BLaER1 (cell line): ENCODE results near the gene STAT6.

Experiments used
- H3K27ac ChIP-seq: shearing (Covaris generic); formaldehyde crosslinking; 2 replicates; pipeline ENCODE4 v1.8.1; 2022
- H3K27me3 ChIP-seq: shearing (Covaris generic); formaldehyde crosslinking; 2 replicates; pipeline ENCODE4 v1.8.1; 2022
- H3K36me3 ChIP-seq: shearing (Covaris generic); formaldehyde crosslinking; 2 replicates; pipeline ENCODE4 v1.8.1; 2022
- H3K4me1 ChIP-seq: shearing (Covaris generic); formaldehyde crosslinking; 2 replicates; pipeline ENCODE4 v1.8.1; 2022
- H3K4me2 ChIP-seq: shearing (Covaris generic); formaldehyde crosslinking; 2 replicates; pipeline ENCODE4 v1.8.1; 2022
- H3K4me3 ChIP-seq: shearing (Covaris generic); formaldehyde crosslinking; 2 replicates; pipeline ENCODE4 v1.8.1; 2022
- H3K9ac ChIP-seq: shearing (Covaris generic); formaldehyde crosslinking; 2 replicates; pipeline ENCODE4 v1.8.1; 2022
- H3K9me3 ChIP-seq: shearing (Covaris generic); formaldehyde crosslinking; 2 replicates; pipeline ENCODE4 v1.8.1; 2022
- H4K20me1 ChIP-seq: shearing (Covaris generic); formaldehyde crosslinking; 2 replicates; pipeline ENCODE4 v1.8.1; 2022
- Cebpa-rat ChIP-seq: shearing (Covaris generic); IDR thresholded peaks from 2 replicates; pipeline ENCODE4 v1.8.1; 2022

STAT6 gene

DNA sequence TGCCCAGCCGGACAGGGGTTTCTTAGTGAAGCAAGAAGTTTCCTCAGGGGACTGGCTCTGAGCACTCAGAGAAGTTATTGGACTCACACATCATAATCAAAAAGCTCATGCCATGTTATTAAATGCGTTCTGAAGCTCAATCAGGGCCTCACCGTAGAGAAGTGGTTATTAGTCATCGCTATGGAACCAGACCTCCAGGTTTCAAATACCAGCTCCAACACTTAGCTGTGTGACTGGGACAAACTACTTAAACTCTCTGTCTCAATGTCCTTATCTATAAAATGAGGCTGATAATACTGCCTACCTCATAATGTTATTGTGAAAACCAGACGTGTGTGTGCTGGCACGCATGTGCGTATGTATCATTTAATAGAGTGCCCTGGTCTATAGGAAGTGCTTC is 7.3 kb downstream of the STAT6 start:
- H3K4me3 ChIP-seq: no peak overlapping the region
- peaks cover 37% of the 10 kb centered on the region for H3K4me1 ChIP-seq
- no peak for TF ChIP-seq Cebpa-rat
- H3K9me3 ChIP-seq: no peaks in the 10 kb centered on the region
- H3K9ac ChIP-seq: no peak overlapping the region
- no peak overlapping the region for H3K4me2 ChIP-seq
- peaks cover 47% of the 10 kb centered on the region for H4K20me1 ChIP-seq
- H3K27ac ChIP-seq: no peak overlapping the region
- no peaks in the 10 kb centered on the region for H3K27me3 ChIP-seq
- H3K36me3 ChIP-seq: peaks cover 92% of the 10 kb centered on the region

DNA sequence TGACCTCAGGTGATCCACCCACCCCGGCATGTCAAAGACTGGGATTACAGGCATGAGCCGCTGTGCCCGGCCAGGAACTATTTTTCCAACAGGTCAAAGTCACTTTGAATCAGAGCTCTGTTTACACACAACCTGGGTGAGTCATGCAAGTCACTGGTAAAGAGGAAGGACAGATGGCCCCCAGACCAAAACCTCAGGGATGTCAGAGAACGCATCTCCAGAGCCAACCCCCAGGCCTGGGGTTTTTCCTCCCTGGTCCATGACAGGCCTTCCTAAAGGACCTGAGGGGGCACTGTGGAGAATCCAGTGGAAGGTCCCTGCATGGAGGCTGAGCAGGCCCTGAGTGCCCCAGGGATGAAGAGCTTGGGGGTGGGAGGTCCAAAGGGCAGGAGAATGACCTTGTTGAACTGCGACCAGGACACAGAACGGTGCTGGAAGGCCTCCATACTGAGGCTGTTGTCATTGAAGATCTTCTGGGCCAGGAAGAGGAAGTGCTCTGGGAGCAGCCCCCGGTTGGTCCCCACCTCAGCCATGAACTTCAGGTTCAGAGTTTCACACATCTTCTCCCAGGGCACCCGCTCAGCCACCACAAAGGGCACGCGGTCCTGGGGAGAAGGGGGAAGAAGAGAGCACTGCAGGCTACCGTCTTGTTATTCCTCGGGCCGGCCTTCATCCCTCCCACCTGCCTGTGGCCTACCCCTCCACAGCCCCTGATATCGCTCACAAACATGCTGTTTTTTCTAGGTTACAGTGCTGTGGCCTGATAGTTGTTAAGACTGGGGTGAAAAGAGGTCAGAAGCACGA is 9.1 kb downstream of the STAT6 start:
- H3K27me3 ChIP-seq: no peaks in the 10 kb centered on the region
- no peaks in the 10 kb centered on the region for H3K9me3 ChIP-seq
- H3K36me3 ChIP-seq: peaks cover 92% of the 10 kb centered on the region
- peak overlapping the region; percentile 24; the same call in 1 of the 2 replicates for H3K27ac ChIP-seq
- H3K4me2 ChIP-seq: no peak overlapping the region
- H3K4me1 ChIP-seq: peaks cover 41% of the 10 kb centered on the region
- peaks cover 29% of the 10 kb centered on the region for H4K20me1 ChIP-seq
- no peak overlapping the region for H3K9ac ChIP-seq
- TF ChIP-seq Cebpa-rat: no peak
- H3K4me3 ChIP-seq: no peak overlapping the region

DNA sequence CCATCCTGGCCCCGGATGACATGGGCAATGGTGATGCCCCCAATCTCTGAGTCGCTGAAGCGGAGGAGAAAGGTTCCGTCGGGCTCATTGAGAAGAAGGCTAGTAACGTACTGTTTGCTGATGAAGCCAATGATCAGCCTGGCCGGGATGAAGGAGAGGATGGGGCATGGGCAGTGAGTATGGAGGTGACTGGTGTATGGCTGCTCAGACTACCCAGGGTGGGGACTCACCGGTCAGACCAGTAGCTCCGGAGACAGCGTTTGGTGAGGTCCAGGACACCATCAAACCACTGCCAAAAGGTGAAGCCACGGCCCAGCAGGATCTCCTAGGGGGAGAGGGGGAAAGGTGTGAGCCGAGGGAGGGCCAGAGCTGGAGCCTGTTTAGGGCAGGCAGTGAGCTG is 11.4 kb downstream of the STAT6 start:
- no peak overlapping the region for H3K9ac ChIP-seq

DNA sequence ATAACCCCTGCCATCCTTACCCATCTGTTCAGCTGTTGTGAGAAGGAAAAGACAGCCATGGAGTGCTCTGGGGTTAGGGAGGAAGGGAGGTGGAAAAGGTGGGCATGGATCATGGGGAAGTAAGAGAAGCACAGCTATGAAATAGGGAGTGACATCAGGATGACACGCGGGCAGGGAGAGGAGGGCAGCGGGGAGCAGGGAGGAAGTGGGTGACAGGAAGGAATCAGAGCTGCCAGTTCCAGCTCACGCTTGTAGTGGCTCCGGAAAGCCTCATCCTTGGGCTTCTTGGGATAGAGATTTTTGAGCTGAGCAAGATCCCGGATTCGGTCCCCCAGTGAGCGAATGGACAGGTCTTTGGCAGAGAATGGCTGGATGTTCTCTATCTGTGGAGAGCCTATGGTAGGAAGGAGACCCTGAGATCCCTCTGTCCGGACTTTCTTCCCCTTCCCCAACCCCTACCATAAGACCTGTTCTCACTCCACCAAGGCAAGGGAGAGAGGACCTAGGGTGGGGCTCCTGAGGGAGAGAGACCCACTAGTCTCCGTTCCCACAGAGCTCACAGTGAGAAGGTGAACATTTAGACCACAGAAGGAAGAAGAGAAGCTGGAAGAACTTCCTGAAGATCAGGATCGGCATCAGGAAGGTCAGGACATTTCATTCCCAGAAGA is 12.0 kb downstream of the STAT6 start:
- no peak for TF ChIP-seq Cebpa-rat
- peak overlapping the region; percentile 32 for H3K9ac ChIP-seq
- H3K9me3 ChIP-seq: no peaks in the 10 kb centered on the region
- peak overlapping the region; percentile 59 for H3K4me2 ChIP-seq
- H3K4me1 ChIP-seq: peaks cover 66% of the 10 kb centered on the region
- peak overlapping the region; percentile 42 for H3K27ac ChIP-seq
- peaks cover 28% of the 10 kb centered on the region for H4K20me1 ChIP-seq
- no peak overlapping the region for H3K4me3 ChIP-seq
- H3K27me3 ChIP-seq: no peaks in the 10 kb centered on the region
- peaks cover 92% of the 10 kb centered on the region for H3K36me3 ChIP-seq

More for the DNA sequence above, 11.4 kb downstream of the STAT6 start:
- peaks cover 92% of the 10 kb centered on the region for H3K36me3 ChIP-seq
- H4K20me1 ChIP-seq: peaks cover 23% of the 10 kb centered on the region
- peaks cover 60% of the 10 kb centered on the region for H3K4me1 ChIP-seq
- peak overlapping the region; percentile 59; the same call in 1 of the 2 replicates for H3K4me2 ChIP-seq
- H3K27ac ChIP-seq: peak overlapping the region; percentile 42; the same call in 1 of the 2 replicates
- no peak for TF ChIP-seq Cebpa-rat
- H3K27me3 ChIP-seq: no peaks in the 10 kb centered on the region
- no peaks in the 10 kb centered on the region for H3K9me3 ChIP-seq
- H3K4me3 ChIP-seq: no peak overlapping the region

DNA sequence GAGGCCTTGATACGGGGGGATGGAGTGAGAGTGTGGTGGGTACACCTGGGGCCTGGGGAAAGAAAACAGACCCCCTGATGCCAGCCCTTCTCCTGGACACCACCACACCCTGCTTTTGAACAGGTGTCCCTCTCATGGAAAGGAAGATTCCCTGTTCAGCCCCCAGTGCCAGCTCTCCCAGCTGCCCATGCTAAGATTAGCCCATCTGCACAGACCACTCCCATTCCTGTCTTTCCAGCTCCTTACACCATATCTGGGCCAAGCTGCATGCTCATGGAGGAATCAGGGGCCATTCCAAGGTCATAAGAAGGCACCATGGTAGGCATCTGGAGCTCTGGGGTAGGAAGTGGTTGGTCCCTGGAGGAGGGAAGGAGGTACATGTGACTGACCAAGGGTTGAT is 12.6 kb downstream of the STAT6 start:
- peaks cover 28% of the 10 kb centered on the region for H4K20me1 ChIP-seq
- peaks cover 71% of the 10 kb centered on the region for H3K4me1 ChIP-seq
- H3K27me3 ChIP-seq: no peaks in the 10 kb centered on the region
- no peak overlapping the region for H3K4me3 ChIP-seq
- no peak for TF ChIP-seq Cebpa-rat
- peak overlapping the region; percentile 59 for H3K4me2 ChIP-seq
- H3K36me3 ChIP-seq: peaks cover 87% of the 10 kb centered on the region
- H3K9ac ChIP-seq: peak overlapping the region; percentile 36
- no peaks in the 10 kb centered on the region for H3K9me3 ChIP-seq
- H3K27ac ChIP-seq: peak overlapping the region; percentile 42

DNA sequence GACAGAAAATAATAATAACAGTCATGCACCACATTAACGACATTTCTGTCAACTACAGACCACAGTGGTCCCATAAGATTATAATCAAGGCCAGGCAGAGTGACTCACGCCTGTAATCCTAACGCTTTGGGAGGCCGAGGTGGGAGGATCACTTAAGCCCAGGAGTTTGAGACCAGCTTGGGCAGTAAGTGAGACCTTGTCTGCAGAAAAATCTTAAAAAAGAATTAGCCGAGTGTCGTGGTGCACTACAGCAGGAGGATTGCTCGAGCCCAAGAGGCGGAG is 13.7 kb downstream of the STAT6 start:
- peak overlapping the region; percentile 59 for H3K4me2 ChIP-seq
- H3K9me3 ChIP-seq: no peaks in the 10 kb centered on the region
- H3K27me3 ChIP-seq: no peaks in the 10 kb centered on the region
- H3K36me3 ChIP-seq: peaks cover 84% of the 10 kb centered on the region
- no peak for TF ChIP-seq Cebpa-rat
- H3K27ac ChIP-seq: 0 out of 2 replicates have a peak overlapping the region, but pooled peaks have one; percentile 24
- peaks cover 73% of the 10 kb centered on the region for H3K4me1 ChIP-seq
- H3K9ac ChIP-seq: peak overlapping the region; percentile 28; the same call in 1 of the 2 replicates
- H4K20me1 ChIP-seq: peaks cover 32% of the 10 kb centered on the region
- no peak overlapping the region for H3K4me3 ChIP-seq

DNA sequence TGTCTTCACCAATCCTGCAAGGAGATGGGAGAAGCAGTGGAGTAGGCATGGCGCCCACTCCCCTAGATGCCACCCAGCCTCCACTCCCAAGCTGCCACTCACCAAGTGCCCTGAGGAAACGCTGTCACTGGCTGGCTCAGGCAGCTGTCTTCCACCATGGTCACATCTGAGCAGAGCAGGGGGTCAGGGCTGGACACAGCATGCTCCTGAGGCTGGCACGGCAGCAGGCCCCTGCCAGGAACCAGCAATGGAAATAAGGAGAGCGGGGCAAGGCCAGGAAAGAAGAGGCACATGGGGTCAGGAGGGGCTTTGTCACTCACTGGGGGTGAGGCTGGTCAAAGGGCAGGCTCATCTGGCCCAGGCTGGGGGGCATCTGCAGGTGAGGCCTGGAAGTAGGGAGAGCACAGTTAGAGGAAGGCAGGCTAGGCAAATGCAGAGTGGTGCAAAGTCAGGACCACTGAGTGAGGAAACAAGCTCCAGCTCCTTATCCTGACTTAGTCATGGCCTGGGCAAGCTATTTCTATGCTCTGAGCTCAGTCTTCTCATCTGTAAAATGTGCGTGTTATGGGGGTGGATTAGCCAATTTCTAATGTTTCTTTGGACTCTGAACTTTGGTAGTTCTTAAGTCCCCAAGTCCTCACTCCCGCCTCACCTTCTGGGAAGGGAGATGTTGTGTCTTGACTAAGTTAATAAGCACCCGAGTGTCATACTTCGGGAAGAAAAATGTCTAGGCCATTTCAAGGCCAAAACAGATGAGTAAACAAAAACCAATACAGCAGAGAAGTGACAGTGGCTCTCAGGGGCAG is 14.2 kb downstream of the STAT6 start:
- Histone ChIP-seq H3K4me3 (no peak overlapping the region), H4K20me1 (peaks cover 37% of the 10 kb centered on the region), H3K27ac (peak overlapping the region; percentile 24; the same call in 1 of the 2 replicates), H3K4me1 (peaks cover 68% of the 10 kb centered on the region), H3K9ac (peak overlapping the region; percentile 28; the same call in 1 of the 2 replicates), H3K36me3 (peaks cover 84% of the 10 kb centered on the region), H3K9me3 (no peaks in the 10 kb centered on the region), H3K4me2 (peak overlapping the region; percentile 59; the same call in 1 of the 2 replicates), H3K27me3 (no peaks in the 10 kb centered on the region)
- TF ChIP-seq Cebpa-rat: no peak

DNA sequence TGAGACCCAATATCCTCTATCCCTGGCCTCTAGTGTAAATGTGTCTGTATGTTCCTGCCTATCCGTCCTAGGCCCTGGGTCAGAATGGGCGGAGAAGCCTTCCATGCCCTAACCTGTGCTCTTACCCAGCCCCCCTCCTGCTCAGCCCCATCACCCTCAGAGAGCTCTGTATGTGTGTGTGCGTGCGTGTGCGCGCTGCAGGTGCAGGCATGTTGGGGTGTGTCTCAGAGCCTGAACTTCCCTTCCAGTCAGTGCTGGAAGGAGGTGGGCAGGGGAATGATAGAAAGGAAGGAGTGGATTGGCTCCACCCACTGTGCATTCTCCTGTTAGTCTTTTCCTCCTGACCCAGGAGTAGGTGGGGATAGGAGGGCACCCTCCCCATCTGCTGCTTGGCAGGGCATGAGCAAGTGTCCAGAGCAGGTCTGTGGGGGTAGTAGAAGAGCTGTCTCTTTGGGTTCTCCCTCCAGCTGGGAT is 15.0 kb downstream of the STAT6 start:
- no peaks in the 10 kb centered on the region for H3K27me3 ChIP-seq
- no peak overlapping the region for H3K4me3 ChIP-seq
- no peak for TF ChIP-seq Cebpa-rat
- peaks cover 85% of the 10 kb centered on the region for H3K36me3 ChIP-seq
- H4K20me1 ChIP-seq: peaks cover 45% of the 10 kb centered on the region
- H3K9ac ChIP-seq: no peak overlapping the region
- H3K4me2 ChIP-seq: no peak overlapping the region
- H3K9me3 ChIP-seq: no peaks in the 10 kb centered on the region
- peak overlapping the region; percentile 24 for H3K27ac ChIP-seq
- H3K4me1 ChIP-seq: peaks cover 74% of the 10 kb centered on the region

DNA sequence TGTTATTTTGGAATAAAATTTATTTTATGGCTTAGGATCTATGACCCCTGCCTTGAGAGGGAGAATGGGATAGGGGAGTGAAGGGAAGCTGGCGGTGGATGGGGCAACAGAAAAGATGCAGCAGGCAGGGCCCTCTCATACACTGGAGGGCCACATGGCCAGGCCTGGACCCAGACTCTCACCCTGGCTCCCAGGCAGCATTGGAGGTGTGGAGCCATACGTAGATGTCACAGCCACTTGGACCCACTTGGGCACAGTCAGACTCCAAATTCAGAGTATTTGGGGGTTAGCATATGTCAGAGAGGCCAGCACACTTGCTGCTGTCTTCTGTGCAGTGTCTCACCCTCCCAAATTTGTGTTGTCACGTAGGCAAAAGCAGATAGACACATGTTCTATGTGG is 15.7 kb downstream of the STAT6 start:
- Histone ChIP-seq H3K4me2 (no peak overlapping the region), H3K4me1 (peaks cover 81% of the 10 kb centered on the region), H4K20me1 (peaks cover 52% of the 10 kb centered on the region), H3K27me3 (no peaks in the 10 kb centered on the region), H3K27ac (peak overlapping the region; percentile 24; the same call in 1 of the 2 replicates), H3K9ac (peak overlapping the region; percentile 27; the same call in 1 of the 2 replicates), H3K9me3 (no peaks in the 10 kb centered on the region), H3K4me3 (no peak overlapping the region), H3K36me3 (peaks cover 92% of the 10 kb centered on the region)
- no peak for TF ChIP-seq Cebpa-rat
